A549 (cell line): ENCODE results near the gene LAMA2. TPM values are rescaled to one million over a fixed set of nuclear protein-coding genes. Genes with fewer than 3 reads are reported as not detected.

ENCODE experiments used
- ATAC-seq, 2 experiments: fragments of 200-7000 bp in 1 of 2; fragments of >200 bp in 1 of 2; cut with Nextera tagmentation in 1 of 2; cut with Tn5 transposase in 1 of 2; 3 replicates each; pipeline versions ENCODE4 v1.8.0 to v1.9.1; 2018 to 2020; ENCODE audit warnings: mild to moderate bottlenecking in 1 of 2, moderate library complexity in 1 of 2
- CTCF ChIA-PET: fragments of 300-600 bp; sonication (Branson Sonifier 250); formaldehyde crosslinking; extraction: SDS; loops from one replicate; lab custom pipeline; 2021; ENCODE audit warnings: antibody characterized with exemption, inconsistent platforms; lab: Yijun Ruan, JAX
- POLR2A ChIA-PET: fragments of 350-600 bp; formaldehyde crosslinking; extraction: SDS; loops from one replicate; lab custom pipeline; 2021; ENCODE audit warnings: antibody characterized with exemption, inconsistent platforms; lab: Yijun Ruan, JAX
- DNase-seq, 2 experiments: peaks; one replicate each; pipeline versions ENCODE4 v3.0.0 to v3.0.0-alpha.2; 2011 to 2016; ENCODE audit warnings: low read depth in 1 of 2, low spot score in 1 of 2
- FAIRE-seq: peaks from 2 replicates; lab custom pipeline; 2011; peaks lifted over from hg19 to GRCh38; lab: Jason Lieb, UNC
- H3K27ac ChIP-seq, 2 experiments: fragments of >200 bp; sonication (Bioruptor Twin); formaldehyde crosslinking; 3 replicates each; pipeline ENCODE4 v1.5.1; 2016 to 2017
- H3K4me1 ChIP-seq: fragments of >200 bp; sonication (Bioruptor Twin); formaldehyde crosslinking; 3 replicates; pipeline ENCODE4 v1.6.1; 2016
- H3K4me2 ChIP-seq: fragments of >200 bp; sonication (Bioruptor Twin); formaldehyde crosslinking; 3 replicates; pipeline ENCODE4 v1.6.1; 2016
- H3K4me3 ChIP-seq: fragments of >200 bp; sonication (Bioruptor Twin); formaldehyde crosslinking; 3 replicates; pipeline ENCODE4 v1.5.1; 2016
- H3K9me3 ChIP-seq: fragments of >200 bp; sonication (Bioruptor Twin); formaldehyde crosslinking; 3 replicates; pipeline ENCODE4 v1.6.1; 2016
- BCL3 ChIP-seq: fragments of >200 bp; sonication (Bioruptor Twin); formaldehyde crosslinking; IDR thresholded peaks from 3 replicates; pipeline ENCODE4 v1.6.1; 2016
- BHLHE40 ChIP-seq: IDR thresholded peaks from 2 replicates; pipeline ENCODE4 v1.6.1; 2012; ENCODE audit warnings: low read depth, low read length, inconsistent platforms
- CBX8 ChIP-seq: fragments of 200-600 bp; sonication (generic); IDR thresholded peaks from 2 replicates; pipeline ENCODE4 v1.6.1; 2016
- E2F6 ChIP-seq: IDR thresholded peaks from 2 replicates; pipeline ENCODE4 v1.6.1; 2012; ENCODE audit warnings: low read depth, borderline replicate concordance
- ELK1 ChIP-seq: fragments of 150-350 bp; IDR thresholded peaks from 2 replicates; pipeline ENCODE4 v1.6.1; 2014; ENCODE audit warnings: low read depth, mild to moderate bottlenecking, low read length
- ESRRA ChIP-seq: fragments of 150-350 bp; IDR thresholded peaks from 2 replicates; pipeline ENCODE4 v1.6.1; 2014; ENCODE audit warnings: mild to moderate bottlenecking, low read length, borderline replicate concordance
- FOSL2 ChIP-seq, 2 experiments: fragments of 450-650 bp in 1 of 2; fragments of >200 bp in 1 of 2; sonication (Bioruptor Twin) in 1 of 2; formaldehyde crosslinking; IDR thresholded peaks; 2 replicates each; pipeline versions ENCODE4 v1.5.0 to v1.6.1; 2016 to 2020; ENCODE audit warnings: mild to moderate bottlenecking in 1 of 2, moderate library complexity in 1 of 2
- HES2 ChIP-seq: fragments of >200 bp; sonication (Bioruptor Twin); formaldehyde crosslinking; IDR thresholded peaks from 2 replicates; pipeline ENCODE4 v1.6.1; 2016
- HEYL ChIP-seq: fragments of 250-450 bp; sonication (Bioruptor Pico); IDR thresholded peaks from 2 replicates; pipeline ENCODE4 v1.8.0; 2021; ENCODE audit warnings: mild to moderate bottlenecking, moderate library complexity
- HOXA7 ChIP-seq: fragments of 250-450 bp; sonication (Bioruptor Pico); IDR thresholded peaks from 2 replicates; pipeline ENCODE4 v1.5.0; 2020; ENCODE audit warnings: mild to moderate bottlenecking, moderate library complexity
- HOXB13 ChIP-seq: fragments of 250-450 bp; sonication (Bioruptor Pico); IDR thresholded peaks from 2 replicates; pipeline ENCODE4 v1.5.0; 2020; ENCODE audit warnings: low read depth, mild to moderate bottlenecking, moderate library complexity
- JUNB ChIP-seq: fragments of >200 bp; sonication (Bioruptor Twin); formaldehyde crosslinking; IDR thresholded peaks from 2 replicates; pipeline ENCODE4 v1.6.1; 2016
- KDM1A ChIP-seq: fragments of 200-600 bp; sonication (generic); IDR thresholded peaks from 2 replicates; pipeline ENCODE4 v1.6.1; 2016; ENCODE audit warnings: low read depth, mild to moderate bottlenecking
- MAFK ChIP-seq: fragments of 450-650 bp; IDR thresholded peaks from 2 replicates; pipeline ENCODE4 v1.6.1; 2014; ENCODE audit not compliant: partially characterized antibody
- MAZ ChIP-seq: fragments of 150-350 bp; IDR thresholded peaks from 2 replicates; pipeline ENCODE4 v1.6.1; 2014; ENCODE audit warnings: antibody characterized with exemption, low read depth, low read length, borderline replicate concordance
- NPAS2 ChIP-seq: fragments of 250-450 bp; sonication (Bioruptor Pico); IDR thresholded peaks from 2 replicates; pipeline ENCODE4 v1.8.0; 2022; ENCODE audit warnings: mild to moderate bottlenecking, moderate library complexity, borderline replicate concordance
- NR3C1 ChIP-seq: fragments of >200 bp; sonication (Bioruptor Twin); formaldehyde crosslinking; IDR thresholded peaks from 3 replicates; pipeline ENCODE4 v1.6.1; 2017
- PBX3 ChIP-seq: IDR thresholded peaks from 2 replicates; pipeline ENCODE4 v1.6.1; 2012
- PHF8 ChIP-seq: fragments of 200-600 bp; sonication (generic); IDR thresholded peaks from 2 replicates; pipeline ENCODE4 v1.6.1; 2016; ENCODE audit warnings: low read depth, mild to moderate bottlenecking, antibody characterized with exemption, moderate library complexity, borderline replicate concordance
- POLR2A ChIP-seq: IDR thresholded peaks from 2 replicates; pipeline ENCODE4 v1.6.1; 2012; ENCODE audit warnings: mild to moderate bottlenecking, low read length
- POLR2AphosphoS2 ChIP-seq: conservative IDR thresholded peaks from 2 replicates; pipeline ENCODE4 v1.6.1; 2012; ENCODE audit warnings: low read length, improper control_type of control experiment, inconsistent platforms
- RAD21 ChIP-seq, 2 experiments: fragments of >200 bp in 1 of 2; sonication (Bioruptor Twin) in 1 of 2; formaldehyde crosslinking in 1 of 2; IDR thresholded peaks in 1 of 2; conservative IDR thresholded peaks in 1 of 2; 2 replicates in 1 of 2; 3 replicates in 1 of 2; pipeline ENCODE4 v1.6.1; 2012 to 2018; ENCODE audit warnings: inconsistent platforms in 1 of 2
- RARB ChIP-seq: fragments of 250-450 bp; sonication (Bioruptor Pico); IDR thresholded peaks from 2 replicates; pipeline ENCODE4 v1.8.0; 2021; ENCODE audit warnings: mild to moderate bottlenecking, moderate library complexity
- RCOR1 ChIP-seq: fragments of 150-350 bp; IDR thresholded peaks from 2 replicates; pipeline ENCODE4 v1.6.1; 2014; ENCODE audit warnings: antibody characterized with exemption, low read length, low read depth
- REST ChIP-seq: fragments of 200-600 bp; sonication (generic); IDR thresholded peaks from 2 replicates; pipeline ENCODE4 v1.6.1; 2016; ENCODE audit warnings: antibody characterized with exemption, mild to moderate bottlenecking, moderate library complexity
- SMC3 ChIP-seq: fragments of >200 bp; sonication (Bioruptor Twin); formaldehyde crosslinking; IDR thresholded peaks from 3 replicates; pipeline ENCODE4 v1.6.1; 2018; ENCODE audit warnings: inconsistent platforms
- SREBF2 ChIP-seq: fragments of 450-650 bp; IDR thresholded peaks from 2 replicates; pipeline ENCODE4 v1.6.1; 2014; ENCODE audit warnings: mild to moderate bottlenecking, moderate library complexity
- TFCP2L1 ChIP-seq: fragments of 250-450 bp; sonication (Bioruptor Pico); IDR thresholded peaks from 2 replicates; pipeline ENCODE4 v1.5.0; 2021; ENCODE audit warnings: mild to moderate bottlenecking
- TP53 ChIP-seq: fragments of 250-450 bp; sonication (Bioruptor Pico); IDR thresholded peaks from 2 replicates; pipeline ENCODE4 v1.5.0; 2021; ENCODE audit warnings: mild to moderate bottlenecking, moderate library complexity
- USF2 ChIP-seq: fragments of 450-650 bp; IDR thresholded peaks from 2 replicates; pipeline ENCODE4 v1.6.1; 2014; ENCODE audit warnings: antibody characterized with exemption
- ZC3H11A ChIP-seq: fragments of 450-650 bp; IDR thresholded peaks from 2 replicates; pipeline ENCODE4 v1.6.1; 2014; ENCODE audit warnings: antibody characterized with exemption, mild to moderate bottlenecking
- ZFP36 ChIP-seq: fragments of 450-650 bp; IDR thresholded peaks from 2 replicates; pipeline ENCODE4 v1.6.1; 2014; ENCODE audit warnings: borderline replicate concordance; ENCODE audit not compliant: partially characterized antibody
- WGBS: methylation state at CpG from one replicate; pipeline ENCODE4 v1.1.6; 2017; ENCODE audit errors: missing lambda C conversion rate; 5-methylcytosine and 5-hydroxymethylcytosine counted together
- polyA plus RNA-seq, 4 experiments: library from polyadenylated mRNA; depleted of rRNA in 3 of 4; stranded (reverse); fragments of >200 nt; fragmentation: RNase III in 1 of 4; extraction: RNeasy Plus Mini Kit Qiagen cat#74134 plus additional on column Dnase treatment in 1 of 4; gene quantifications; 2 replicates in 3 of 4; 3 replicates in 1 of 4; pipeline ENCODE4 v1.2.3, GENCODE V29; 2011 to 2017

Gene LAMA2
- polyA plus RNA-seq, 2 of the 4 experiments (the other 2 are of a cell fraction) = 0.21 to 1.3 TPM

- FAIRE-seq (no peak), ATAC-seq (no peak), DNase-seq (no peak)
- WGBS = 0% methylated on average over 1 of the region's 1 CpG
- no peak overlapping the region for H3K4me3 ChIP-seq
- H3K4me1 ChIP-seq = no peaks in the 10 kb centered on the region
- H3K27ac ChIP-seq = no peak overlapping the region
- TF ChIP-seq SREBF2 = no peak
- no peak for TF ChIP-seq E2F6
- TF ChIP-seq MAZ = no peak
- no peak for TF ChIP-seq ESRRA
- no peak for TF ChIP-seq TP53 (CRISPR knock-in tag)
- no peak for TF ChIP-seq CBX8
- no peak for TF ChIP-seq POLR2AphosphoS2
- TF ChIP-seq BHLHE40 = no peak
- TF ChIP-seq POLR2A = no peak
- no peak for TF ChIP-seq FOSL2 (IDR thresholded peaks at IDR 0.05)
- no peak for TF ChIP-seq FOSL2 (CRISPR knock-in tag; IDR thresholded peaks at IDR 0.05)
- TF ChIP-seq KDM1A = no peak
- TF ChIP-seq ZC3H11A = no peak
- TF ChIP-seq SMC3 = no peak
- TF ChIP-seq ZFP36 = no peak
- TF ChIP-seq TFCP2L1 (CRISPR knock-in tag) = no peak
- TF ChIP-seq HOXB13 (CRISPR knock-in tag) = no peak
- TF ChIP-seq HES2 = no peak
- TF ChIP-seq ELK1 = no peak
- no peak for TF ChIP-seq NR3C1
- no peak for TF ChIP-seq HEYL
- TF ChIP-seq, all 56 proteins: peak for 0
- Histone ChIP-seq H3K9me3 (no peaks in the 10 kb centered on the region), H3K4me2 (no peak overlapping the region)
- POLR2A ChIA-PET = no interaction called here
- CTCF ChIA-PET = no interaction called here
Observed at GRCh38 chr6:129175066-129175465, 292.1 kb downstream of the LAMA2 start.

GRCh38 chr6:129177801-129178200, 294.9 kb downstream of the LAMA2 start:
- Histone ChIP-seq H3K9me3 (no peaks in the 10 kb centered on the region), H3K4me1 (no peaks in the 10 kb centered on the region), H3K4me3 (no peak overlapping the region), H3K27ac (no peak overlapping the region), H3K4me2 (no peak overlapping the region)
- POLR2A ChIA-PET = no interaction called here
- no peak for ATAC-seq
- DNase-seq = no peak
- 27% methylated on average over 4 of the region's 4 CpGs for WGBS
- CTCF ChIA-PET = no interaction called here
- TF ChIP-seq JUNB (no peak), PHF8 (no peak), NPAS2 (CRISPR knock-in tag) (no peak), BCL3 (no peak), RAD21 (conservative IDR thresholded peaks at IDR 0.05 in 1 of 2, IDR thresholded peaks at IDR 0.05 in 1 of 2) (no peak), MAFK (no peak), RCOR1 (no peak), PBX3 (no peak), USF2 (no peak), REST (no peak), HOXA7 (CRISPR knock-in tag) (no peak), RARB (no peak), ESRRA (no peak)
- FAIRE-seq = no peak
